Measurements from ENCODE around the gene CNTNAP5. TPM values are rescaled to one million over a fixed set of nuclear protein-coding genes. Genes with fewer than 3 reads are reported as not detected.

CNTNAP5 gene
- total and polyA plus RNA-seq, 4 donors = 16.7 to 63.2 (median 39.1) TPM

DNA sequence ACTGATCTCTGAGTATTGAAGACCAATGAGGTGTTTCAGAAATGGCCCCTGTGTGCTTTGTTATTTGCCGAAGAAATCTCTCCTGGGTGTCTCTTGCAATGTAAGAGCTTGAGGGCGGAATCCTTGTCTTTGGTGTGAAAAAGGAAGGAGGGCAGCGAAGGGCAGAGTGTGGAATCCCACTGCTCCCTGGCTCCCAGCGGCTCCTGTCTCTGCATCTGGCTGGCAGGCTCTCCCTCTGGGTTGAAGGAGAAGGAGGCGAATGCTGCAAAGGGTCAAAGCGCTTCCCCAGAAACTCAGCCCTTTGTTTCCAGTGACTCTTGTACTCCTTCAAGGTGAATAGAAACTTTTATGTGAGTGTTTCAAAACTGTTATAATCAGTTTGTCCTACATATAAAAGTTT is 457.5 kb downstream of the CNTNAP5 start:
- WGBS (ENCODE audit: insufficient coverage) = 55% methylated on average over 4 of the region's 6 CpGs
- Histone ChIP-seq H3K27ac (ENCODE audit: low read depth, low read length) (no peak overlapping the region), H3K36me3 (ENCODE audit: control insufficient read depth, insufficient read depth, low read length) (no peaks in the 10 kb centered on the region), H3K27me3 (ENCODE audit: control insufficient read depth, insufficient read depth, low read length) (no peaks in the 10 kb centered on the region), H3K4me3 (ENCODE audit: low read depth, low read length) (no peak overlapping the region), H3K9me3 (ENCODE audit: control insufficient read depth, insufficient read depth, low read length) (no peaks in the 10 kb centered on the region), H3K4me1 (ENCODE audit: control insufficient read depth, insufficient read depth, low read length) (no peaks in the 10 kb centered on the region)
- DNase-seq (ENCODE audit: low read depth in 4 of 6, low spot score in 6 of 6) = no peak

DNA sequence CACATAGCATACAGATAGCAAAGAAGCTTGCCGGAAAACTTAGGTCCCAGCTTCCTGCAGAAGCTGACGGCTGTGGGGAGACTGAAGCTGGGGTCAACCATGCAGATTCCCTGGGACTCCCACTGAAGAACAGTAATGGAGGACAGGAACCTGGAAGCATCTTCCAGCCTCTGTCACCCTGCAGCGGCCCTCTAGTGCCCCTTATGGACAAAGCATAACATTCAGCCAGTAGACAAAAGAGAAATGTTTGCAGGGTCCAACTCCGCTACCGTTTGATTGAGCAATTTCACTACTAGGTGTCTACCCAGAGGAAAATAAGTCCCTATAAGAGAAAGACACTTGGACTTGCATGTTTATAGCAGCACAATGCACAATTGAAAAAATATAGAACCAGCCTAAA is 460.6 kb downstream of the CNTNAP5 start:
- H3K36me3 ChIP-seq (ENCODE audit: control insufficient read depth, insufficient read depth, low read length) = no peaks in the 10 kb centered on the region
- H3K9me3 ChIP-seq (ENCODE audit: control insufficient read depth, insufficient read depth, low read length) = no peaks in the 10 kb centered on the region
- no peak overlapping the region for H3K27ac ChIP-seq (ENCODE audit: low read depth, low read length)
- H3K4me1 ChIP-seq (ENCODE audit: control insufficient read depth, insufficient read depth, low read length) = no peaks in the 10 kb centered on the region
- no peak for DNase-seq (ENCODE audit: low read depth in 4 of 6, low spot score in 6 of 6)
- H3K4me3 ChIP-seq (ENCODE audit: low read depth, low read length) = no peak overlapping the region
- no peaks in the 10 kb centered on the region for H3K27me3 ChIP-seq (ENCODE audit: control insufficient read depth, insufficient read depth, low read length)
- 93% methylated on average over 5 of the region's 5 CpGs for WGBS (ENCODE audit: insufficient coverage)

GRCh38 chr2:124489686-124490085 is 464.6 kb downstream of the CNTNAP5 start:
- H3K4me1 ChIP-seq (ENCODE audit: control insufficient read depth, insufficient read depth, low read length) = no peaks in the 10 kb centered on the region
- no peak for DNase-seq (ENCODE audit: low read depth in 4 of 6, low spot score in 6 of 6)
- no peaks in the 10 kb centered on the region for H3K36me3 ChIP-seq (ENCODE audit: control insufficient read depth, insufficient read depth, low read length)
- H3K27ac ChIP-seq (ENCODE audit: low read depth, low read length) = no peak overlapping the region
- H3K27me3 ChIP-seq (ENCODE audit: control insufficient read depth, insufficient read depth, low read length) = no peaks in the 10 kb centered on the region
- no peaks in the 10 kb centered on the region for H3K9me3 ChIP-seq (ENCODE audit: control insufficient read depth, insufficient read depth, low read length)
- no peak overlapping the region for H3K4me3 ChIP-seq (ENCODE audit: low read depth, low read length)

DNA sequence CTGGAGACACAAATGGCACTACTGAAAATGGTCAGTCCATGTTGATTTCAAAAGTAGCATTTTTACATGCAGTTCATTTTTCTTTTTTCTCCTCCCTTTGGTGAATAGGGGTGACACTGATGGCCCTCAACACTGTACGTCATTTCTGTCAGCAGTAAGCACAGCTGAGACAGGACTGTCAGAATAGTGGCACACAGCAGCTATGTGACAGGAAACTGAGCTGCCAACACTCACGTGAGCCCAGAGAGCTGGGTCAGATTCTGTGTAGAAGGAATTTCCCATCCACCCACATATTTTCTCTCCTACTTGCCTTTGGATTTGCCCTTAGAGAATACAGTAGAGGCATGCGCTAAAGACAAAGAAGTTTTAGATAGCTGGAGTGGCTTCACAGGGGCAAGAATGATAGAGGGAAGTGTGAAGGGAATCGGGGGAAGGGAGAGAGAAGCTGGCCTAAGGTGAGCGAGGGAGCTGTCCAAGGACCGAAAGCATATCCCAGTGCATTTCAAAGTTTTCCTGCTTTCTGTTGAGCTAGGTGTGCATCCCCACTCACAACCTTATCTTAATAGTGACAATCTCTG is 476.6 kb downstream of the CNTNAP5 start:
- no peak overlapping the region for H3K27ac ChIP-seq (ENCODE audit: low read depth, low read length)
- no peak overlapping the region for H3K4me3 ChIP-seq (ENCODE audit: low read depth, low read length)
- no peaks in the 10 kb centered on the region for H3K4me1 ChIP-seq (ENCODE audit: control insufficient read depth, insufficient read depth, low read length)
- no peaks in the 10 kb centered on the region for H3K9me3 ChIP-seq (ENCODE audit: control insufficient read depth, insufficient read depth, low read length)
- DNase-seq (ENCODE audit: low read depth in 4 of 6, low spot score in 6 of 6) = no peak
- no peaks in the 10 kb centered on the region for H3K27me3 ChIP-seq (ENCODE audit: control insufficient read depth, insufficient read depth, low read length)
- 90% methylated on average over 3 of the region's 6 CpGs for WGBS (ENCODE audit: insufficient coverage)
- H3K36me3 ChIP-seq (ENCODE audit: control insufficient read depth, insufficient read depth, low read length) = no peaks in the 10 kb centered on the region

- no CpG with 5 or more reads among the region's 1 CpG for WGBS (ENCODE audit: insufficient coverage)
- H3K4me1 ChIP-seq (ENCODE audit: control insufficient read depth, insufficient read depth, low read length) = peaks cover 3% of the 10 kb centered on the region
- no peak overlapping the region for H3K27ac ChIP-seq (ENCODE audit: low read depth, low read length)
- H3K9me3 ChIP-seq (ENCODE audit: control insufficient read depth, insufficient read depth, low read length) = no peaks in the 10 kb centered on the region
- DNase-seq (ENCODE audit: low read depth in 4 of 6, low spot score in 6 of 6) = no peak
- no peaks in the 10 kb centered on the region for H3K27me3 ChIP-seq (ENCODE audit: control insufficient read depth, insufficient read depth, low read length)
- H3K36me3 ChIP-seq (ENCODE audit: control insufficient read depth, insufficient read depth, low read length) = no peaks in the 10 kb centered on the region
- no peak overlapping the region for H3K4me3 ChIP-seq (ENCODE audit: low read depth, low read length)
Observed at GRCh38 chr2:124514236-124514635, 489.1 kb downstream of the CNTNAP5 start.

GRCh38 chr2:124520953-124521352 is 495.9 kb downstream of the CNTNAP5 start:
- H3K9me3 ChIP-seq (ENCODE audit: control insufficient read depth, insufficient read depth, low read length) = no peaks in the 10 kb centered on the region
- no peak for DNase-seq (ENCODE audit: low read depth in 4 of 6, low spot score in 6 of 6)
- H3K36me3 ChIP-seq (ENCODE audit: control insufficient read depth, insufficient read depth, low read length) = no peaks in the 10 kb centered on the region
- H3K4me3 ChIP-seq (ENCODE audit: low read depth, low read length) = no peak overlapping the region
- H3K27ac ChIP-seq (ENCODE audit: low read depth, low read length) = no peak overlapping the region
- WGBS (ENCODE audit: insufficient coverage) = 90% methylated on average over 1 of the region's 2 CpGs
- H3K27me3 ChIP-seq (ENCODE audit: control insufficient read depth, insufficient read depth, low read length) = no peaks in the 10 kb centered on the region
- H3K4me1 ChIP-seq (ENCODE audit: control insufficient read depth, insufficient read depth, low read length) = peaks cover 5% of the 10 kb centered on the region

GRCh38 chr2:124523096-124523495 is 498.0 kb downstream of the CNTNAP5 start:
- Histone ChIP-seq H3K36me3 (ENCODE audit: control insufficient read depth, insufficient read depth, low read length) (no peaks in the 10 kb centered on the region), H3K4me3 (ENCODE audit: low read depth, low read length) (no peak overlapping the region), H3K27ac (ENCODE audit: low read depth, low read length) (no peak overlapping the region), H3K4me1 (ENCODE audit: control insufficient read depth, insufficient read depth, low read length) (peaks cover 5% of the 10 kb centered on the region), H3K27me3 (ENCODE audit: control insufficient read depth, insufficient read depth, low read length) (no peaks in the 10 kb centered on the region), H3K9me3 (ENCODE audit: control insufficient read depth, insufficient read depth, low read length) (no peaks in the 10 kb centered on the region)
- no peak for DNase-seq (ENCODE audit: low read depth in 4 of 6, low spot score in 6 of 6)
- 60% methylated on average over 1 of the region's 3 CpGs for WGBS (ENCODE audit: insufficient coverage)

DNA sequence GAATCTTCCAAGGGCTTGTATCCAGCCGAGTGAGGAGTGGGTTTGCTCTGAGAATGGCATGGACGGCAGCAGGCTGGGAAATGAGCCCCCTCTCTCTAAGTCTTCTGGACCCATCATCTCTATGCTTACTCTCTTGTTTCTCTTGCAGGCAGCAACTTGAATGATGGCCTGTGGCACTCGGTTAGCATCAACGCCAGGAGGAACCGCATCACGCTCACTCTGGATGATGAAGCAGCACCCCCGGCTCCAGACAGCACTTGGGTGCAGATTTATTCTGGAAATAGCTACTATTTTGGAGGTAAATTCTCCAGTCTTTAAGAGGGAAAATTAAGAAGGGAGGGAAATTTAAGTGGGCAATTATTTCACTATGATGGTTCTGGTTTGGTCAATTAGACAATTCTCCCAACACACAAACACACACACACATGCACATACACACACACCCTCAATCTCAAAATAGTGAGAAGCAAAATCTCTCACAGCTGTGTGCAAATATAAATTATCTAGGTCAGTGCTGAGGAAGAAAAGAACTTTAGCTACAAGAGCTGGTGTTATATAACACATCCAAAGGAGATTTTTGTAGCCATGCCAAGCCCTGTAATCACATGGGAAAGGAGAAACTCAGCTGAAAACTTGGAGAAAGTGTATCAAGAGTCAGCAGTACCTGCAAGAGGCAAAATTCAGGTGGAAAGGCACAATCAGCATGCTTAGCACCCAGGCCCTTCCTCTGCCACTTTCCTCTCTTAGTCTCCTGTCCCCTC is 499.2 kb downstream of the CNTNAP5 start:
- Histone ChIP-seq H3K36me3 (ENCODE audit: control insufficient read depth, insufficient read depth, low read length) (no peaks in the 10 kb centered on the region), H3K27me3 (ENCODE audit: control insufficient read depth, insufficient read depth, low read length) (no peaks in the 10 kb centered on the region), H3K9me3 (ENCODE audit: control insufficient read depth, insufficient read depth, low read length) (no peaks in the 10 kb centered on the region), H3K27ac (ENCODE audit: low read depth, low read length) (no peak overlapping the region), H3K4me3 (ENCODE audit: low read depth, low read length) (no peak overlapping the region), H3K4me1 (ENCODE audit: control insufficient read depth, insufficient read depth, low read length) (peaks cover under 1% of the 10 kb centered on the region)
- peak in 1 of 6 donors; percentile 38 for DNase-seq (ENCODE audit: low read depth in 4 of 6, low spot score in 6 of 6)
- WGBS (ENCODE audit: insufficient coverage) = 74% methylated on average over 5 of the region's 7 CpGs

DNA sequence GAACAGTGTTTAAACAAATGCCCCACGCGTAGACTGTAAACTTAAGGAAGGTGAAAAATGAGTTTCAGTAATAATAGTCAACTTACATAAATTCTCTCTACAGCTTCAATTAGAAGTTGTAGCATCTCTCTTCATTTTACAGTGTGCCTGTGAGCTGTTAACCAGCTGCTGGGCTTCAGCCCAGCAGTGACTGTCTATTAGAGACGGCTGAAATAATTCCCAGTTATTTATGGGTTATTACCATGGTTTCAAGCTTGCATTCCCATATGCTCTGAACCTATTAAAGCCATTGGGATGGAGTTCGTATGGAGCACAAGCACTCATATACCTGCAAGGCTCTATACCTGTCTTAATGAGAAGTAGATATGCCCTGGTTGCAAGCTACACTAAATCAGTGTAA is 501.1 kb downstream of the CNTNAP5 start:
- DNase-seq (ENCODE audit: low read depth in 4 of 6, low spot score in 6 of 6) = peak in 1 of 6 donors; percentile 63
- H3K4me1 ChIP-seq (ENCODE audit: control insufficient read depth, insufficient read depth, low read length) = no peaks in the 10 kb centered on the region

DNA sequence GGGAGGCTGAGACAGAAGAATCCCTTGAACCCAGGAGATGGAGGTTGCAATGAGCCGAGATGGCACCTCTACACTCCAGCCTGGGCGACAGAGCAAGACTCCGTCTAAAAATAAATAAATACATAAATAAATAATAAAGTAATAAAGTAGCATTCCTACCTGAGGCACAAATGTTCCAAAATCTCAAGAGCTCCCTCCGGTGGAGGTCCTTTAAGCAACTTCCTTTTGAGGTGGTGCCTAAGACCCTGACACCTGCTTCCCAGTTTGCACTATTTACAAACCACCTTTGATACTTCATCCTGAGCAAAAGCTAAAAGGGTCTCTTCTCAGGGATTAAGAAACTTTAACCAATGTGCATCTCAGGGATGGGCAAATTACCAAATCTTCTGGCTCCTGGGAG is 505.1 kb downstream of the CNTNAP5 start:
- H3K4me3 ChIP-seq (ENCODE audit: low read depth, low read length) = no peak overlapping the region
- no peaks in the 10 kb centered on the region for H3K4me1 ChIP-seq (ENCODE audit: control insufficient read depth, insufficient read depth, low read length)
- no peaks in the 10 kb centered on the region for H3K27me3 ChIP-seq (ENCODE audit: control insufficient read depth, insufficient read depth, low read length)
- no peak overlapping the region for H3K27ac ChIP-seq (ENCODE audit: low read depth, low read length)
- DNase-seq (ENCODE audit: low read depth in 4 of 6, low spot score in 6 of 6) = no peak
- WGBS (ENCODE audit: insufficient coverage) = no CpG with 5 or more reads among the region's 4 CpGs
- H3K36me3 ChIP-seq (ENCODE audit: control insufficient read depth, insufficient read depth, low read length) = peaks cover 2% of the 10 kb centered on the region
- H3K9me3 ChIP-seq (ENCODE audit: control insufficient read depth, insufficient read depth, low read length) = no peaks in the 10 kb centered on the region

More for the DNA sequence above, 501.1 kb downstream of the CNTNAP5 start:
- Histone ChIP-seq H3K4me3 (ENCODE audit: low read depth, low read length) (no peak overlapping the region), H3K27ac (ENCODE audit: low read depth, low read length) (no peak overlapping the region), H3K9me3 (ENCODE audit: control insufficient read depth, insufficient read depth, low read length) (no peaks in the 10 kb centered on the region), H3K36me3 (ENCODE audit: control insufficient read depth, insufficient read depth, low read length) (peaks cover 2% of the 10 kb centered on the region), H3K27me3 (ENCODE audit: control insufficient read depth, insufficient read depth, low read length) (no peaks in the 10 kb centered on the region)
- no CpG with 5 or more reads among the region's 4 CpGs for WGBS (ENCODE audit: insufficient coverage)
